Gastroesophageal sphincter (tissue), 3 donors: ENCODE data around the gene RBBP8NL.

Source experiments
- POLR2A ChIP-seq, 2 donors: fragments of 450-650 bp; IDR thresholded peaks; one replicate each; pipeline ENCODE4 v1.6.1; 2017; ENCODE audit warnings: antibody characterized with exemption in 2 of 2, mild to moderate bottlenecking in 2 of 2, moderate library complexity in 1 of 2
- POLR2AphosphoS5 ChIP-seq: sonication (generic); formaldehyde crosslinking; IDR thresholded peaks from one replicate; pipeline ENCODE4 v1.6.1; 2017; ENCODE audit warnings: antibody characterized with exemption
- TF ChIP-seq, protein P1 (sequence below), 4 experiments: fragments of 200-600 bp in 2 of 4; fragments of 450-650 bp in 2 of 4; sonication (generic) in 1 of 4; IDR thresholded peaks; one replicate each; pipeline ENCODE4 v1.5.1; 2017 to 2019; ENCODE audit warnings: antibody characterized with exemption in 4 of 4, mild to moderate bottlenecking in 2 of 4, moderate library complexity in 2 of 4

DNA sequence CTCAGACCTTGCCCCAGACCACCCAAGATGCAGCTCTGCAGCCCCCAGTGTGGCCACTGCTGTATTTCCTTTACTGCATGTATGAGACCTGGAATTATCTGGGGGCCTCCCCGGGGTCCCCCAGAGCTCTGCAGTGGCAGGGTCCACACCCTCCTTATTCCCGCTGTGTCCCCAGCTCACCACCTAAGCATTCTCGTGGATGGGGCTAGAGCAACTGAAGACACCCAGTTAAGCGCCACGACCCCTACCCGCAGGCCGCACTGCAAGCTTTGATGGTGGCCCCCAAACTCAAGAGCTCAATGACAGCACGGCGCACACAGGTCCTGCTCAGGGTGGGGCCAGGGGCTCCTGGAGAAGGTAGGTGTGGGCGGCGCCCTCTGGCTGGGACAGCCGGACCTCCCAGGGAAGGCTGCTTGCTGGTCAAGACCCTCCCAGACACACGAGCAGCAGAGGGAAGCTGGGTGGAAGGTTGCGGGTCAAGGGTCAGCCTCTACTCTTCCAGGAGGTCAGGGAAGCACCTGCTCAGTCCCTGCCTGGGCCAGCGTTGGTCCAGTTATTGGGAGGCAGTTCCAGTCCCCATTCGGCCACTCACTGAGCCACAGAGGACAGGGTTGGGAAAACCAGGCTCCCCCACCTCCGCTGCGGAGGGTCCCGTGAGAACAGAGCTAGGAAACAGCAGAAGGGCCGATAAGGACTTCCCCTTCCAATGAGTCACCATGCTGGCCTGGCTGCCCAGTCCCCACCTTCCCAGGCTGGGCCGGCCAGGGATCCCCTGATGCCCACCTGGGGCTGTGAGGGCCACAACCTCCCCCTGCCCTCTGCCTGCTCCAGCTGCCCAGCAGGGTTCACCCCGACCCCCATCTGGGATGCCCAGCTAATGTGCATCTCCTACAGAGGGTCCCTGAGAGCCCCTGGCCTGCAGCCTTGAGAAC is 63.2 kb downstream of the RBBP8NL start:
- TF ChIP-seq, protein P1, sequence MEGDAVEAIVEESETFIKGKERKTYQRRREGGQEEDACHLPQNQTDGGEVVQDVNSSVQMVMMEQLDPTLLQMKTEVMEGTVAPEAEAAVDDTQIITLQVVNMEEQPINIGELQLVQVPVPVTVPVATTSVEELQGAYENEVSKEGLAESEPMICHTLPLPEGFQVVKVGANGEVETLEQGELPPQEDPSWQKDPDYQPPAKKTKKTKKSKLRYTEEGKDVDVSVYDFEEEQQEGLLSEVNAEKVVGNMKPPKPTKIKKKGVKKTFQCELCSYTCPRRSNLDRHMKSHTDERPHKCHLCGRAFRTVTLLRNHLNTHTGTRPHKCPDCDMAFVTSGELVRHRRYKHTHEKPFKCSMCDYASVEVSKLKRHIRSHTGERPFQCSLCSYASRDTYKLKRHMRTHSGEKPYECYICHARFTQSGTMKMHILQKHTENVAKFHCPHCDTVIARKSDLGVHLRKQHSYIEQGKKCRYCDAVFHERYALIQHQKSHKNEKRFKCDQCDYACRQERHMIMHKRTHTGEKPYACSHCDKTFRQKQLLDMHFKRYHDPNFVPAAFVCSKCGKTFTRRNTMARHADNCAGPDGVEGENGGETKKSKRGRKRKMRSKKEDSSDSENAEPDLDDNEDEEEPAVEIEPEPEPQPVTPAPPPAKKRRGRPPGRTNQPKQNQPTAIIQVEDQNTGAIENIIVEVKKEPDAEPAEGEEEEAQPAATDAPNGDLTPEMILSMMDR (IDR thresholded peaks at IDR 0.05), result no peak
- no peak for TF ChIP-seq POLR2A (IDR thresholded peaks at IDR 0.05)
- peak; percentile 20 for TF ChIP-seq POLR2AphosphoS5
